HEK293 (cell line): ENCODE data around the gene PJA2.

Source experiments
- KLF16 ChIP-seq: fragments of 450-650 bp; formaldehyde crosslinking; IDR thresholded peaks from 2 replicates; pipeline ENCODE4 v1.5.1; 2017; ENCODE audit warnings: missing biosample characterization, missing genetic modification characterization
- YY1 ChIP-seq: fragments of 450-650 bp; formaldehyde crosslinking; IDR thresholded peaks from 2 replicates; pipeline ENCODE4 v1.5.1; 2018; ENCODE audit warnings: missing biosample characterization, missing genetic modification characterization
- ZNF112 ChIP-seq: fragments of 450-650 bp; formaldehyde crosslinking; IDR thresholded peaks from 2 replicates; pipeline ENCODE4 v1.5.0; 2017; ENCODE audit warnings: missing biosample characterization, missing genetic modification characterization
- ZNF146 ChIP-seq: fragments of 450-650 bp; formaldehyde crosslinking; IDR thresholded peaks from 2 replicates; pipeline ENCODE4 v1.5.1; 2016; ENCODE audit warnings: missing biosample characterization, missing genetic modification characterization
- ZNF157 ChIP-seq: fragments of 450-650 bp; formaldehyde crosslinking; IDR thresholded peaks from 2 replicates; pipeline ENCODE4 v1.5.1; 2016; ENCODE audit warnings: missing biosample characterization, missing genetic modification characterization
- ZNF211 ChIP-seq: fragments of 450-650 bp; formaldehyde crosslinking; IDR thresholded peaks from 2 replicates; pipeline ENCODE4 v1.5.1; 2016; ENCODE audit warnings: low read depth, missing biosample characterization, missing genetic modification characterization
- ZNF274 ChIP-seq, 2 experiments: fragments of 200-500 bp in 1 of 2; fragments of 450-650 bp in 1 of 2; sonication (Bioruptor generic) in 1 of 2; formaldehyde crosslinking in 1 of 2; IDR thresholded peaks; 2 replicates each; pipeline versions ENCODE4 v1.5.1 to v1.6.1; 2014 to 2016; ENCODE audit warnings: borderline replicate concordance in 1 of 2, inconsistent platforms in 1 of 2, low read length in 1 of 2, missing biosample characterization in 1 of 2, missing genetic modification characterization in 1 of 2
- ZNF423 ChIP-seq: fragments of 450-650 bp; formaldehyde crosslinking; IDR thresholded peaks from 2 replicates; pipeline ENCODE4 v1.5.1; 2016; ENCODE audit warnings: missing biosample characterization, missing genetic modification characterization
- ZNF433 ChIP-seq: fragments of 450-650 bp; formaldehyde crosslinking; IDR thresholded peaks from 2 replicates; pipeline ENCODE4 v1.5.1; 2016; ENCODE audit warnings: missing biosample characterization, missing genetic modification characterization, low read depth
- ZNF558 ChIP-seq: fragments of 450-650 bp; formaldehyde crosslinking; IDR thresholded peaks from 2 replicates; pipeline ENCODE4 v1.5.1; 2016; ENCODE audit warnings: missing biosample characterization, missing genetic modification characterization
- ZNF776 ChIP-seq: fragments of 450-650 bp; formaldehyde crosslinking; IDR thresholded peaks from 2 replicates; pipeline ENCODE4 v1.5.0; 2017; ENCODE audit warnings: missing biosample characterization, missing genetic modification characterization, borderline replicate concordance
- TF ChIP-seq, protein P1 (sequence below): fragments of 450-650 bp; formaldehyde crosslinking; IDR thresholded peaks from 2 replicates; pipeline ENCODE4 v1.5.1; 2016; ENCODE audit warnings: missing biosample characterization, missing genetic modification characterization
- TF ChIP-seq, protein P2 (sequence below): fragments of 450-650 bp; formaldehyde crosslinking; IDR thresholded peaks from 2 replicates; pipeline ENCODE4 v1.5.1; 2016; ENCODE audit warnings: missing biosample characterization, missing genetic modification characterization
- TF ChIP-seq, protein P3 (sequence below): fragments of 450-650 bp; formaldehyde crosslinking; IDR thresholded peaks from 2 replicates; pipeline ENCODE4 v1.5.1; 2016; ENCODE audit warnings: missing biosample characterization, missing genetic modification characterization

DNA sequence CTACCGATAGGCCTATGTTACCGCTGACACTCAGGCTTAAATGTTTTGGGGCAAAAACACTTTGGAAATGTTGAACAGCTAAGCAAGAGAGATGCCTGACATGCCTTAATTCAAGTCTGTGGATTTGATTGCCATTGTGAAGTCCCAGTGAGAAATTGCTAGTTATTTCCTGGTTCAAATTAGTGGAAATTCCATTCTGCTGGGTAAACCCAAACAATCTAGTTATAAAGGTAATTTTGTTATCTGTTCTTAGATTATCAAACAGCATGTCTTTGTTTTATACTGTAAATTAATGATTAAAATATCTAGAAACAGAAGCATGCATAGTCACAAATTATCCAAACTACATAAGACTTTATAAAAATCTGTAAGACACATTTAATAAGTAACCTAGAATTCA, 96.6 kb downstream of the PJA2 start:
- TF ChIP-seq, protein P1, sequence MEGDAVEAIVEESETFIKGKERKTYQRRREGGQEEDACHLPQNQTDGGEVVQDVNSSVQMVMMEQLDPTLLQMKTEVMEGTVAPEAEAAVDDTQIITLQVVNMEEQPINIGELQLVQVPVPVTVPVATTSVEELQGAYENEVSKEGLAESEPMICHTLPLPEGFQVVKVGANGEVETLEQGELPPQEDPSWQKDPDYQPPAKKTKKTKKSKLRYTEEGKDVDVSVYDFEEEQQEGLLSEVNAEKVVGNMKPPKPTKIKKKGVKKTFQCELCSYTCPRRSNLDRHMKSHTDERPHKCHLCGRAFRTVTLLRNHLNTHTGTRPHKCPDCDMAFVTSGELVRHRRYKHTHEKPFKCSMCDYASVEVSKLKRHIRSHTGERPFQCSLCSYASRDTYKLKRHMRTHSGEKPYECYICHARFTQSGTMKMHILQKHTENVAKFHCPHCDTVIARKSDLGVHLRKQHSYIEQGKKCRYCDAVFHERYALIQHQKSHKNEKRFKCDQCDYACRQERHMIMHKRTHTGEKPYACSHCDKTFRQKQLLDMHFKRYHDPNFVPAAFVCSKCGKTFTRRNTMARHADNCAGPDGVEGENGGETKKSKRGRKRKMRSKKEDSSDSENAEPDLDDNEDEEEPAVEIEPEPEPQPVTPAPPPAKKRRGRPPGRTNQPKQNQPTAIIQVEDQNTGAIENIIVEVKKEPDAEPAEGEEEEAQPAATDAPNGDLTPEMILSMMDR (tag by site-specific recombination): no peak
- TF ChIP-seq, protein P2, sequence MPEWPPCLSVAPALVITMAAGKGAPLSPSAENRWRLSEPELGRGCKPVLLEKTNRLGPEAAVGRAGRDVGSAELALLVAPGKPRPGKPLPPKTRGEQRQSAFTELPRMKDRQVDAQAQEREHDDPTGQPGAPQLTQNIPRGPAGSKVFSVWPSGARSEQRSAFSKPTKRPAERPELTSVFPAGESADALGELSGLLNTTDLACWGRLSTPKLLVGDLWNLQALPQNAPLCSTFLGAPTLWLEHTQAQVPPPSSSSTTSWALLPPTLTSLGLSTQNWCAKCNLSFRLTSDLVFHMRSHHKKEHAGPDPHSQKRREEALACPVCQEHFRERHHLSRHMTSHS (tag by site-specific recombination): no peak
- TF ChIP-seq YY1 (no peak), ZNF558 (tag by site-specific recombination) (no peak), ZNF112 (tag by site-specific recombination) (no peak), ZNF211 (tag by site-specific recombination) (no peak), KLF16 (tag by site-specific recombination) (no peak), ZNF274 (IDR thresholded peaks at IDR 0.05; ENCODE audit: low read length) (no peak), ZNF274 (tag by site-specific recombination; IDR thresholded peaks at IDR 0.05; ENCODE audit: borderline replicate concordance) (no peak), ZNF157 (tag by site-specific recombination) (no peak), ZNF433 (tag by site-specific recombination) (no peak), ZNF776 (no peak), ZNF146 (tag by site-specific recombination) (no peak), ZNF423 (tag by site-specific recombination) (no peak)
- TF ChIP-seq, protein P3, sequence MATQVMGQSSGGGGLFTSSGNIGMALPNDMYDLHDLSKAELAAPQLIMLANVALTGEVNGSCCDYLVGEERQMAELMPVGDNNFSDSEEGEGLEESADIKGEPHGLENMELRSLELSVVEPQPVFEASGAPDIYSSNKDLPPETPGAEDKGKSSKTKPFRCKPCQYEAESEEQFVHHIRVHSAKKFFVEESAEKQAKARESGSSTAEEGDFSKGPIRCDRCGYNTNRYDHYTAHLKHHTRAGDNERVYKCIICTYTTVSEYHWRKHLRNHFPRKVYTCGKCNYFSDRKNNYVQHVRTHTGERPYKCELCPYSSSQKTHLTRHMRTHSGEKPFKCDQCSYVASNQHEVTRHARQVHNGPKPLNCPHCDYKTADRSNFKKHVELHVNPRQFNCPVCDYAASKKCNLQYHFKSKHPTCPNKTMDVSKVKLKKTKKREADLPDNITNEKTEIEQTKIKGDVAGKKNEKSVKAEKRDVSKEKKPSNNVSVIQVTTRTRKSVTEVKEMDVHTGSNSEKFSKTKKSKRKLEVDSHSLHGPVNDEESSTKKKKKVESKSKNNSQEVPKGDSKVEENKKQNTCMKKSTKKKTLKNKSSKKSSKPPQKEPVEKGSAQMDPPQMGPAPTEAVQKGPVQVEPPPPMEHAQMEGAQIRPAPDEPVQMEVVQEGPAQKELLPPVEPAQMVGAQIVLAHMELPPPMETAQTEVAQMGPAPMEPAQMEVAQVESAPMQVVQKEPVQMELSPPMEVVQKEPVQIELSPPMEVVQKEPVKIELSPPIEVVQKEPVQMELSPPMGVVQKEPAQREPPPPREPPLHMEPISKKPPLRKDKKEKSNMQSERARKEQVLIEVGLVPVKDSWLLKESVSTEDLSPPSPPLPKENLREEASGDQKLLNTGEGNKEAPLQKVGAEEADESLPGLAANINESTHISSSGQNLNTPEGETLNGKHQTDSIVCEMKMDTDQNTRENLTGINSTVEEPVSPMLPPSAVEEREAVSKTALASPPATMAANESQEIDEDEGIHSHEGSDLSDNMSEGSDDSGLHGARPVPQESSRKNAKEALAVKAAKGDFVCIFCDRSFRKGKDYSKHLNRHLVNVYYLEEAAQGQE (tag by site-specific recombination): no peak
